Germinal center (tissue), 1 donor: ENCODE results near the gene BCAR1.

Experiments used
- DNase-seq: peaks from one replicate; pipeline ENCODE4 v3.0.0; 2012; ENCODE audit warnings: mixed read lengths, low spot score

BCAR1 gene

DNA sequence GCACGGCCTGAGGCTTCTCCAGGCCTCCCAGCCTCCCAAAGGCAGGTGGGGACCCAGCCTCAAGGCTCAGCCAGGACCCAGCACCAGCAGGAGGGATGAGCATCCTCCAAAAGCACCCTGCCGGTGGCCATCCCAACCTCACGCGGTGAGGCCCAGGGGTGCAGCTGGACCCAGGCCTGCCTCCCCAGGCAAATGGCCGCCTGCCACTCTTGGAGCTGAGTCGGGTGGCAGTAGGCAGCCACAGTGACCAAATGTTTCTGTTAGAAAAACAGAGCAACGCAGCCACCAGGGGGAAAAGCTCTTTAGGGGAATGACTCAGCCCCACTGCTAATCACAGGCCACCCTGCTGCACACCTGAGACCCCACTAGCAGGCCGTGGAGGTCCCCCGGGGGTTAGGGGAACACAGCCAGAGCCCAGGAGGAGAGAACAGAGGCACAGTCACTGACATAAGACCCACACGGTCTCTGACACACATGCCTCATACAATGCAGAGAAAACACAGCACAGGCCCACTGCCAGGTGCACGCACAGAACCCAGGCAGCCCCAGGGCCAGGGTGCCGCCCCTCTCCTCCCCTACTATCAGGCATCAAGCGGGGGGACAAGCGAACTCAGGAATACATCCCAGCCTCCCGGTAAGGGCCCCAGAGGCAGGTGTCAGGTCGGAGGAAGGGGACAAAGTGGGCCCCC is 12.4 kb downstream of the BCAR1 start:
- no peak for DNase-seq

- no peak for DNase-seq
Observed at GRCh38 chr16:75238132-75238852, 13.1 kb downstream of the BCAR1 start.

DNA sequence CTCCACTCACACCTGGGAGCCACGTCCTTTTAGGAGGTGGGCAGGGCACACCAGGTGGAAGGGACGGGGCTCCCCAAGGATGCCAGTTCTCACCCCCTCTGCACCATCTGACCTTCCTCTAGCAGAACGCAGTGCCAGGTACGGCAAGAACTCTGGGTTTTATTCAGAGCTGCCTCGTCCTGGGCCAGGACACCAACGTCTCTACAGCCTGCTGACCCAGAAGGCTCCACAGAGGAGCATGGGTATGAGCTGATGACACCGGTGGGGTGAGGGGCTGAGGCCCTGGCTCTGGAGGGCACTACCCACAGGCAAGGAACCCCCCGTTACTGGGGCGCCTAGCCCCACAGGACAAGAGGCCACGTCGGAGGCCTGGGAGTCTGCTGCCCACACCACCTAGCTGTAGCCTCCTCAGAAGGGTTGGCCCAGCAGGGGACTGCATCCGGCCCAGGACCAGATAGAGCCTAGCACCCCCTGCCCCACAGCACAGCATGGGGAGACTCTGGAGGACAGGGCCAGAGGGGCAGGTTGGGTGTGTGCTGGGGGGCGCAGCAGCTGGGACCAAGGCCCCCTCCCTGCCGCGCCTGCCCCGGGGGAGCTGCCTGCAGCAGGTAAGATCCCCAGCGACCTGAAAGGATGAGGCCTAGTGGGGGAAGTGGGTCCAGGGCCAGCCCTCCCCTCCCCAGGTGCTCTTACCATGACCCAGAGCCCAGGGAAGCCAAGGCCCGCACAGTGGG is 13.9 kb downstream of the BCAR1 start:
- no peak for DNase-seq

DNA sequence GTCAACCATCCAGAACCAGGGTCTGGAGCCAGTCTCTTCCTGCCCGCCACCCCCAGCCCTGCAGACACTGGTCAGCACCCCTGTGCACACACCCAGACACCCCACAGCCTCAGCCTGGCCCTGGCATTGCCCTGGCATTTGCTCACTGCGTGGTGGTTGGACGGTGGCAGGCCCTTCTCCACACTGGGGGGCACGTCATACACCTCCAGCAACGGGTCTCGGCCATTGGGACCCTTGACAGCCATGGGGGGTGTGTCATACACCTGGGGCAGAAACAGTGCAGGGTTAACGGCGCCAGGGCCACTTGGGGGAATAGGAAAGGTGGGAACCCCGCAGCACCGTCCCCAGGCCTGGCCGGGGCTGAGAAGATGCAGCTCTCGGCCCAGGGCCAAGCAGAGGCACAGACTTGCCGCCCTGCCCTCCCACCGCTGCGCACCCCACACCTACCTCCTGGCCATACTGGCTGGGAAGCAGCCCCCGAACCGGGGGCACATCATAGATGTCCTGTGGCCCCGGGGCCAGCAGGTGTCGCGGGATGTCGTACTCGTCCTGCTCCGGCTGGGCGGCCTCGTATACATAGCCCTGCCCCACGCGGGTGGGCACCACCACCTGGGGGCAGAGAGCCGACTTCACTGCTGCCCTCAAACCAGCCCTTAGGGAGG is 14.6 kb downstream of the BCAR1 start:
- DNase-seq: no peak

GRCh38 chr16:75236232-75236631 is 15.2 kb downstream of the BCAR1 start:
- no peak for DNase-seq

GRCh38 chr16:75235721-75236193 is 15.7 kb downstream of the BCAR1 start:
- no peak for DNase-seq

DNA sequence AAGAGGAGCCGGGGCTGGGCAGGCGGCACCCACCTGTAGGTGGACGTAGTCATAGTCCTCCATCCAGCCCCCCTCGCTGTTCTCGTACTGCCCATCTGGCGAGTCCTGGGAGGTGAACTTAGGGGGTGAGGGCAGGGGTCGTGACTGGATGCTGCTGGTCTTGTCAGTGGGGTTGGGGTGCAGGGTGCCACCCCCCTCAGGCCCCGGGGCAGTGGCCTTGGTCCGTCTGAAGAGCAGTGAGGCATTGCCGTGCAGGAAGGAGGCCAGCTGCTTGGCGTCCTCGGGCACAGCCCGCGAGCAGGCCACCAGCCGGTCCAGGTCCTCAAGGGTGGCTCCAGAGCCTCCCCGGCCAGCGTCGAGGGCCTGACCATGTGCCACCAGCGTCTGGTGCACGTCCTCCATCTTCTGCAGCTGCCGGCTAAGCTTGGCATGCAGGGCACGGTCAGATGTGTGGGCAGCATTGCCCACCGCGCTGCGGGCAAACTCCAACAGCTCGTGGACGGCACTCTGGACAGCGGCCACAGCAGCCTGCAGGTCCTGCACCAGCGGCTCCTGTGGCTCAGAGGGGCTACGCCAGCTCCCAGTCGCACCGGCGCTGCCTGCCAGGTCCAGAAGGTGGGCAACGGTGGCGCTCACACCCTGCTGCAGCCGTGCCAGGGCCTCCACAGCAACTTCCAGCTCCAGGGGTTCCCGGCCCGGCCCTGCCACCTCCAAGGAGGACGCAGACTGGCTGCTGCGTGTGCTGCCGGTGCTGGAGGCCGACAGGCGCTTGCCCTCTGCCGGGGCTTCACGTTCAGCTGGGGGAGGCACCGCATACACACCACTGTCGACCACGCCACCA is 16.3 kb downstream of the BCAR1 start:
- DNase-seq: no peak

- DNase-seq: no peak
Observed at GRCh38 chr16:75233611-75233938, 17.8 kb downstream of the BCAR1 start.

DNA sequence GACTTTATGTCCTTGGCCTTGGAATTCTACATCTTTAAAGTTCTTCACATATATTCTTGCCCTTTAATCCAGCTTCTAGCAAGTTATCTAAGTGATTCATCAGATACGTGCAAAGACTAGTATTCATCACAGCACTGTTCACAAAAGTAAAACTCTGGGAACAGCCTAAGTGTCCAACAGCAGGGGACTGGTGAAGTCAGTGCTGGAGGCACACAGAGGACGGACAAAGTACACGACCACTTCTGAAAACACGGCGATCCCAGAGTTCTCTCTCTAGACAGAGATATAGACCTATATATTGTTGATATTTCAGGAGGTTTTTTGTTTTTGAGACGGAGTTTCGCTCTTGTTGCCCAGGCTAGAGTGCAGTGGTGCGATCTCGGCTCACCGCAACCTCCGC is 19.9 kb downstream of the BCAR1 start:
- no peak for DNase-seq

- no peak for DNase-seq
Observed at GRCh38 chr16:75230471-75231110, 20.8 kb downstream of the BCAR1 start.

- no peak for DNase-seq
Observed at GRCh38 chr16:75229172-75230031, 22.0 kb downstream of the BCAR1 start.

- no peak for DNase-seq
Observed at GRCh38 chr16:75228143-75228976, 23.1 kb downstream of the BCAR1 start.

DNA sequence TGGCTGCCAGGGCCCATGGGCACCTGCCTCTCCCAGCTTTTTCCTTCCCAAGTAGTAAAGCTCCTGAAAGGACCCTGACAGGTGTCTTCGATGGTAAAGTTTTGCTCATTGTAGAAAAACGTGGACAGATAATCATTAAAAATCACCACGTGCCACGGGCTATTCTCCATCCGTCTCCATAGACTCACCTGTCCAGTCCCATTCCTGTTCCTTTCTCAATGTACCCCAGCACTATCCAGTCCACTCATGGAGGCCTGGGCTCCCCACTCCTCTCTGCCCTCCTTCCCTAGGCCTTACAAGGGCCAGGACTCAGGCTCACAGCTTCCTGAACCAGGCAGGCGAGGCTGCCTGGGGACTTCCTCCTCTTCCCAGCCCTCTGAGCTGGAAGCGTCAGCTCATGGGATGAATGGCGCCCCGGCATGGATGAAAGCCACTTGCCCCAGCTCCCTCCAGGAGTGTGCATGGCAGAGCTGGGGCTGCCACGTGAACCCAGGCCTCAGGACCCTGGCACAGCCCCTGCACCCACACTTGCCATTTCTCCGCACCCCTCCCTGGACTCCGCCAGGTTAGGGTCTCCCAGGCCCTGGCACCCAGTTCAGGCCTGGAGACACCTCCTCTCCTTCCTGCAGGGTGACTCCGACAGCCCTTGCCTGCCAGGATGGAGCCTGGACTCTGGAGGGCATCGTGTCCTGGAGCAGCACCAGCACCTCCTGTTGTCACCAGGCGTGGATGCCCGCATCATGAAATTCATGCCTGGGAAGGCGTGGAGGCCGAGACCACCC is 23.9 kb downstream of the BCAR1 start:
- DNase-seq: no peak

- DNase-seq: no peak
Observed at GRCh38 chr16:75226550-75227360, 24.7 kb downstream of the BCAR1 start.

GRCh38 chr16:75225678-75226515 is 25.5 kb downstream of the BCAR1 start:
- DNase-seq: no peak

GRCh38 chr16:75225092-75225491 is 26.3 kb downstream of the BCAR1 start:
- no peak for DNase-seq
